ENCODE data around the gene PLEK. TPM values are rescaled to one million over a fixed set of nuclear protein-coding genes. Genes with fewer than 3 reads are reported as not detected.

The PLEK gene
- total RNA-seq, 4 donors from 2014 or later, result 0.68 to 4.7 (median 2.2) TPM

DNA sequence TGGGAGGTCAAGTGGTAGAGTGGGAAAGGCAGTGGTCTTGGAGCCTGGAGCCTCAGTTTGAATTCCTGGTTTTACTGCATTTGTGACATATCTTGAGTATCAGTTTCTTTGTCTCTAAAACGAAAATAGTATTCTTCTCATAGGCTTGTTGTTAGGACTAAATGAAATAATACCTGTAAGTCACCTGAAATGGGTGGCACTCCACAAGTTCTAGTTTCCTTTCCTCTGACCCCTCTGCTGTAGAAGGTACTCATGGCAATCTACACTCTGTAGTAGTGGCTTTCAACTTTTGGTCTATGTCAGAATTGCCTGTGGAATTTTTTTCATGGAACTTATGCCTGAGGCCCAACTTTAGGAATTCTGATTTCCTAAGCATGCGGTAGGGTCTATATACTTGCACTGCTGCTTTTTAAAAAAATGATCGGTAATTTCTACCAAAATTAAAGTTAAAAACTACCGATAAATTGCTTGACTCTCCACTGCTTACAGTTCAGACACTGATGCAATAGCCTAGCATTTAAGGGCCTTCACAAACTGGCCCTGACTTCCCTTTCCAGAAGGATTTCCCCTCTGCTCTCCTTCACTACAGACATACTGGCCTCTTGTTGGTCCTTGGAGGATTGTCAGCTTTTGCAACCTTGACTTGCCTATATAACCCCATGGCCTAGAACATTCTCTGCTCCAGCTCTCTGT lies 47.2 kb downstream of the PLEK start:
- DNase-seq (no peak), ATAC-seq (no peak)
- no peak overlapping the region for H3K4me3 ChIP-seq
- H3K9me3 ChIP-seq, result no peaks in the 10 kb centered on the region
- no peaks in the 10 kb centered on the region for H3K27me3 ChIP-seq
- intact Hi-C loops (cut with DNase I; ENCODE audit: low total_unique reads), result no loop called here
- H3K27ac ChIP-seq, result no peak overlapping the region
- H3K4me1 ChIP-seq, result no peaks in the 10 kb centered on the region
- no peak for TF ChIP-seq POLR2A (IDR thresholded peaks at IDR 0.05)
- TF ChIP-seq CTCF (IDR thresholded peaks at IDR 0.05 in 4 of 5, conservative IDR thresholded peaks at IDR 0.05 in 1 of 5), result no peak
- H3K36me3 ChIP-seq, result no peaks in the 10 kb centered on the region
- in situ Hi-C loops (cut with MboI; ENCODE audit: low sequenced_read_pairs in 4 of 4), result no loop called here

GRCh38 chr2:68413466-68413865 lies 48.4 kb downstream of the PLEK start:
- TF ChIP-seq CTCF (IDR thresholded peaks at IDR 0.05 in 4 of 5, conservative IDR thresholded peaks at IDR 0.05 in 1 of 5) (no peak), POLR2A (IDR thresholded peaks at IDR 0.05) (no peak)
- Histone ChIP-seq H3K4me3 (no peak overlapping the region), H3K36me3 (no peaks in the 10 kb centered on the region), H3K27me3 (no peaks in the 10 kb centered on the region), H3K4me1 (no peaks in the 10 kb centered on the region), H3K9me3 (no peaks in the 10 kb centered on the region), H3K27ac (no peak overlapping the region)
- in situ Hi-C loops (cut with MboI; ENCODE audit: low sequenced_read_pairs in 4 of 4), result no loop called here
- no peak for ATAC-seq
- intact Hi-C loops (cut with DNase I; ENCODE audit: low total_unique reads), result no loop called here
- no peak for DNase-seq

- H3K4me1 ChIP-seq, result no peaks in the 10 kb centered on the region
- no peak for DNase-seq
- intact Hi-C loops (cut with DNase I; ENCODE audit: low total_unique reads), result no loop called here
These were observed 49.4 kb downstream of the PLEK start for GRCh38 chr2:68414452-68414851.

GRCh38 chr2:68414876-68415275 lies 49.8 kb downstream of the PLEK start:
- Histone ChIP-seq H3K27me3 (no peaks in the 10 kb centered on the region), H3K36me3 (no peaks in the 10 kb centered on the region), H3K4me3 (no peak overlapping the region), H3K4me1 (no peaks in the 10 kb centered on the region), H3K9me3 (no peaks in the 10 kb centered on the region), H3K27ac (no peak overlapping the region)
- intact Hi-C loops (cut with DNase I; ENCODE audit: low total_unique reads) (no loop called here), in situ Hi-C loops (cut with MboI; ENCODE audit: low sequenced_read_pairs in 4 of 4) (no loop called here)
- ATAC-seq (no peak), DNase-seq (no peak)
- no peak for TF ChIP-seq CTCF (IDR thresholded peaks at IDR 0.05 in 4 of 5, conservative IDR thresholded peaks at IDR 0.05 in 1 of 5)
- TF ChIP-seq POLR2A (IDR thresholded peaks at IDR 0.05), result no peak

More at GRCh38 chr2:68414452-68414851, 49.4 kb downstream of the PLEK start:
- in situ Hi-C loops (cut with MboI; ENCODE audit: low sequenced_read_pairs in 4 of 4), result no loop called here
- H3K4me3 ChIP-seq, result no peak overlapping the region
- TF ChIP-seq POLR2A (IDR thresholded peaks at IDR 0.05) (no peak), CTCF (IDR thresholded peaks at IDR 0.05 in 4 of 5, conservative IDR thresholded peaks at IDR 0.05 in 1 of 5) (no peak)
- H3K27me3 ChIP-seq, result no peaks in the 10 kb centered on the region
- H3K9me3 ChIP-seq, result no peaks in the 10 kb centered on the region
- no peaks in the 10 kb centered on the region for H3K36me3 ChIP-seq
- H3K27ac ChIP-seq, result no peak overlapping the region
- ATAC-seq, result no peak

GRCh38 chr2:68415521-68415920 lies 50.4 kb downstream of the PLEK start:
- no peak overlapping the region for H3K27ac ChIP-seq
- no peak overlapping the region for H3K4me3 ChIP-seq
- no peaks in the 10 kb centered on the region for H3K27me3 ChIP-seq
- H3K36me3 ChIP-seq, result no peaks in the 10 kb centered on the region
- intact Hi-C loops (cut with DNase I; ENCODE audit: low total_unique reads), result no loop called here
- in situ Hi-C loops (cut with MboI; ENCODE audit: low sequenced_read_pairs in 4 of 4), result no loop called here
- ATAC-seq, result no peak
- TF ChIP-seq CTCF (IDR thresholded peaks at IDR 0.05 in 4 of 5, conservative IDR thresholded peaks at IDR 0.05 in 1 of 5) (no peak), POLR2A (IDR thresholded peaks at IDR 0.05) (no peak)
- H3K4me1 ChIP-seq, result no peaks in the 10 kb centered on the region
- no peaks in the 10 kb centered on the region for H3K9me3 ChIP-seq
- no peak for DNase-seq
